Liver (tissue), 9 donors: Measurements from ENCODE around the gene OR2AK2. TPM values are rescaled to one million over a fixed set of nuclear protein-coding genes. Genes with fewer than 3 reads are reported as not detected.

Experiments used
- DNase-seq: peaks from one replicate; pipeline ENCODE4 v3.0.0-alpha.2; 2017; ENCODE audit warnings: low spot score
- H3K27ac ChIP-seq, 2 donors: one replicate each; pipeline ENCODE4 v1.7.0; 2013; ENCODE audit warnings: inconsistent platforms in 2 of 2, low read length in 2 of 2, control low read depth in 1 of 2, low read depth in 1 of 2, mild to moderate bottlenecking in 1 of 2
- H3K27me3 ChIP-seq, 4 donors: one replicate each; pipeline versions ENCODE4 v1.6.1 to v1.7.0; 2013; ENCODE audit warnings: low read length in 3 of 4, inconsistent platforms in 1 of 4, mild to moderate bottlenecking in 1 of 4, moderate library complexity in 1 of 4; ENCODE audit not compliant: control insufficient read depth in 4 of 4, insufficient read depth in 4 of 4
- H3K36me3 ChIP-seq, 4 donors: one replicate each; pipeline versions ENCODE4 v1.6.1 to v1.7.0; 2013; ENCODE audit warnings: low read length in 3 of 4, mild to moderate bottlenecking in 3 of 4, low read depth in 1 of 4, moderate library complexity in 1 of 4; ENCODE audit not compliant: control insufficient read depth in 4 of 4, insufficient read depth in 3 of 4
- H3K4me1 ChIP-seq, 4 donors: one replicate each; pipeline versions ENCODE4 v1.6.1 to v1.7.0; 2013; ENCODE audit warnings: low read length in 3 of 4, mild to moderate bottlenecking in 3 of 4, moderate library complexity in 1 of 4; ENCODE audit not compliant: control insufficient read depth in 4 of 4, insufficient read depth in 4 of 4
- H3K4me3 ChIP-seq, 3 donors: one replicate each; pipeline versions ENCODE4 v1.6.1 to v1.7.0; 2013; ENCODE audit warnings: low read length in 3 of 3, control low read depth in 1 of 3, low read depth in 1 of 3, mild to moderate bottlenecking in 1 of 3
- H3K9ac ChIP-seq, 2 donors: one replicate each; pipeline ENCODE4 v1.7.0; 2013; ENCODE audit warnings: low read length in 2 of 2, mild to moderate bottlenecking in 2 of 2, moderate library complexity in 2 of 2, control low read depth in 1 of 2, low read depth in 1 of 2
- H3K9me3 ChIP-seq, 4 donors: one replicate each; pipeline versions ENCODE4 v1.6.1 to v1.7.0; 2013; ENCODE audit warnings: low read length in 3 of 4; ENCODE audit not compliant: control insufficient read depth in 4 of 4
- ATF3 ChIP-seq: IDR thresholded peaks from 2 replicates; pipeline ENCODE4 v1.6.1; 2016; ENCODE audit warnings: antibody characterized with exemption
- CTCF ChIP-seq: fragments of 150-350 bp; IDR thresholded peaks from 2 replicates; pipeline ENCODE4 v1.5.1; 2017; ENCODE audit warnings: improper control_type of control experiment, low read depth, low read length; ENCODE audit not compliant: missing input control
- EGR1 ChIP-seq, 2 donors: IDR thresholded peaks; 2 replicates each; pipeline ENCODE4 v1.6.1; 2016 to 2018; ENCODE audit warnings: antibody characterized with exemption in 2 of 2, low read depth in 2 of 2
- FOXA1 ChIP-seq: IDR thresholded peaks from 2 replicates; pipeline ENCODE4 v1.6.1; 2016; ENCODE audit warnings: antibody characterized with exemption
- FOXA2 ChIP-seq: IDR thresholded peaks from 2 replicates; pipeline ENCODE4 v1.6.1; 2016; ENCODE audit warnings: antibody characterized with exemption
- GABPA ChIP-seq, 2 donors: IDR thresholded peaks in 1 of 2; conservative IDR thresholded peaks in 1 of 2; 2 replicates each; pipeline ENCODE4 v1.6.1; 2016; ENCODE audit warnings: antibody characterized with exemption in 2 of 2, mild to moderate bottlenecking in 1 of 2, moderate library complexity in 1 of 2
- HNF4A ChIP-seq, 2 donors: conservative IDR thresholded peaks; 2 replicates each; pipeline ENCODE4 v1.6.1; 2016; ENCODE audit warnings: antibody characterized with exemption in 2 of 2, mild to moderate bottlenecking in 2 of 2
- HNF4G ChIP-seq: IDR thresholded peaks from 2 replicates; pipeline ENCODE4 v1.6.1; 2016; ENCODE audit warnings: antibody characterized with exemption
- JUND ChIP-seq, 2 donors: IDR thresholded peaks; 2 replicates each; pipeline ENCODE4 v1.6.1; 2016; ENCODE audit warnings: antibody characterized with exemption in 2 of 2
- NR2F2 ChIP-seq: IDR thresholded peaks from 2 replicates; pipeline ENCODE4 v1.6.1; 2016; ENCODE audit warnings: antibody characterized with exemption
- RAD21 ChIP-seq, 2 donors: IDR thresholded peaks; 2 replicates each; pipeline ENCODE4 v1.6.1; 2016; ENCODE audit warnings: antibody characterized with exemption in 2 of 2, mild to moderate bottlenecking in 2 of 2
- RXRA ChIP-seq, 2 donors: IDR thresholded peaks; 2 replicates each; pipeline ENCODE4 v1.6.1; 2017 to 2018; ENCODE audit warnings: antibody characterized with exemption in 2 of 2, mild to moderate bottlenecking in 1 of 2
- TAF1 ChIP-seq: conservative IDR thresholded peaks from 2 replicates; pipeline ENCODE4 v1.6.1; 2016; ENCODE audit warnings: antibody characterized with exemption, mild to moderate bottlenecking
- YY1 ChIP-seq: IDR thresholded peaks from 2 replicates; pipeline ENCODE4 v1.6.1; 2016; ENCODE audit warnings: antibody characterized with exemption, mild to moderate bottlenecking
- WGBS: extraction: QIAGEN DNeasy Blood & Tissue Kit; methylation state at CpG from one replicate; pipeline ENCODE4 v1.1.7; 2013; 5-methylcytosine and 5-hydroxymethylcytosine counted together
- polyA plus RNA-seq, 2 donors: library from polyadenylated mRNA; stranded (reverse) in 1 of 2; unstranded in 1 of 2; fragments of 200-250 nt in 1 of 2; fragments of >200 nt in 1 of 2; fragmentation: Nextera tagmentation in 1 of 2; extraction: Ambion mirVana in 1 of 2; gene quantifications; one replicate each; pipeline versions ENCODE4 v1.2.1 to v1.2.3, GENCODE V29; 2013 to 2015
- total RNA-seq, 2 donors: library from RNA; depleted of rRNA; stranded (reverse); fragments of >200 nt; gene quantifications; one replicate each; pipeline ENCODE4 v1.2.3, GENCODE V29; 2014
- TF ChIP-seq, protein P1 (sequence below): IDR thresholded peaks from 2 replicates; pipeline ENCODE4 v1.6.1; 2016; ENCODE audit warnings: antibody characterized with exemption
- TF ChIP-seq, protein P2 (sequence below): IDR thresholded peaks from 2 replicates; pipeline ENCODE4 v1.6.1; 2016; ENCODE audit warnings: antibody characterized with exemption
- TF ChIP-seq, protein P3 (sequence below): IDR thresholded peaks from 2 replicates; pipeline ENCODE4 v1.6.1; 2016; ENCODE audit warnings: antibody characterized with exemption, mild to moderate bottlenecking
- donor health status: healthy.
- donor health status: healthy.
- donor health status: healthy.
- donor health status: healthy.
- donor health status: healthy.

OR2AK2 gene
- total and polyA plus RNA-seq, 4 donors: not detected

DNA sequence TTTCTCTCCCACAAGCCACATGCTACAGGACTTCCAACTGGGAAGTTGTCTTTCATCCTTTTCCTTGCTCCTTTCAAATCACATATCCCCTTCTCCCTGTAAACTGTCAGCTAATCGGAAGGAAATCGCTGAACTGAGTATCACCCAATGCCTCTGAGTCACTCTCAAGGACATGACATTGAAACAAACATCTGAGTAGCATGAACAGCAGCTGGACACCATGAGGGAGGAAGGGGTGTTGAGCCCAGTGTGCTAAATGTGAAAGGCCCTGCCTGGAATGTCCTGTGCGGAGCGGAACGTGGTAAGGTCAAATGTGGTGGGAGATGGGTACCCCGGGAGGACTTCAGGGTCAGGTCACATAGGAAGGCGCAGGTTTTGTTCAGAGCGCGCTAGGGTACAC lies 40.2 kb upstream of the OR2AK2 start, which contains the start of gene OR2AJ1:
TSS of gene OR2AJ1 (plus strand) at position 22 of the 400 bp plus-strand sequence. CDS start 8,880 bp downstream, outside the sequence.
- Histone ChIP-seq H3K27ac (no peak within 1 kb of the TSS), H3K4me3 (no peak within 1 kb of the TSS), H3K9me3 (no peaks in the 10 kb centered on the region), H3K27me3 (no peaks in the 10 kb centered on the region), H3K36me3 (no peaks in the 10 kb centered on the region), H3K4me1 (no peaks in the 10 kb centered on the region), H3K9ac (no peak within 1 kb of the TSS)
- WGBS: 88% methylated on average over 9 of the region's 9 CpGs
- no peak for DNase-seq
- TF ChIP-seq FOXA1: no peak
- no peak for TF ChIP-seq CTCF
- TF ChIP-seq ATF3: no peak
- TF ChIP-seq, protein P1, sequence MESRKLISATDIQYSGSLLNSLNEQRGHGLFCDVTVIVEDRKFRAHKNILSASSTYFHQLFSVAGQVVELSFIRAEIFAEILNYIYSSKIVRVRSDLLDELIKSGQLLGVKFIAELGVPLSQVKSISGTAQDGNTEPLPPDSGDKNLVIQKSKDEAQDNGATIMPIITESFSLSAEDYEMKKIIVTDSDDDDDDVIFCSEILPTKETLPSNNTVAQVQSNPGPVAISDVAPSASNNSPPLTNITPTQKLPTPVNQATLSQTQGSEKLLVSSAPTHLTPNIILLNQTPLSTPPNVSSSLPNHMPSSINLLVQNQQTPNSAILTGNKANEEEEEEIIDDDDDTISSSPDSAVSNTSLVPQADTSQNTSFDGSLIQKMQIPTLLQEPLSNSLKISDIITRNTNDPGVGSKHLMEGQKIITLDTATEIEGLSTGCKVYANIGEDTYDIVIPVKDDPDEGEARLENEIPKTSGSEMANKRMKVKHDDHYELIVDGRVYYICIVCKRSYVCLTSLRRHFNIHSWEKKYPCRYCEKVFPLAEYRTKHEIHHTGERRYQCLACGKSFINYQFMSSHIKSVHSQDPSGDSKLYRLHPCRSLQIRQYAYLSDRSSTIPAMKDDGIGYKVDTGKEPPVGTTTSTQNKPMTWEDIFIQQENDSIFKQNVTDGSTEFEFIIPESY: no peak
- TF ChIP-seq HNF4G: no peak
- no peak for TF ChIP-seq YY1
- no peak for TF ChIP-seq FOXA2
- TF ChIP-seq GABPA (IDR thresholded peaks at IDR 0.05 in 1 of 2, conservative IDR thresholded peaks at IDR 0.05 in 1 of 2): no peak
- TF ChIP-seq, protein P2, sequence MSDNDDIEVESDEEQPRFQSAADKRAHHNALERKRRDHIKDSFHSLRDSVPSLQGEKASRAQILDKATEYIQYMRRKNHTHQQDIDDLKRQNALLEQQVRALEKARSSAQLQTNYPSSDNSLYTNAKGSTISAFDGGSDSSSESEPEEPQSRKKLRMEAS: no peak
- TF ChIP-seq, protein P3, sequence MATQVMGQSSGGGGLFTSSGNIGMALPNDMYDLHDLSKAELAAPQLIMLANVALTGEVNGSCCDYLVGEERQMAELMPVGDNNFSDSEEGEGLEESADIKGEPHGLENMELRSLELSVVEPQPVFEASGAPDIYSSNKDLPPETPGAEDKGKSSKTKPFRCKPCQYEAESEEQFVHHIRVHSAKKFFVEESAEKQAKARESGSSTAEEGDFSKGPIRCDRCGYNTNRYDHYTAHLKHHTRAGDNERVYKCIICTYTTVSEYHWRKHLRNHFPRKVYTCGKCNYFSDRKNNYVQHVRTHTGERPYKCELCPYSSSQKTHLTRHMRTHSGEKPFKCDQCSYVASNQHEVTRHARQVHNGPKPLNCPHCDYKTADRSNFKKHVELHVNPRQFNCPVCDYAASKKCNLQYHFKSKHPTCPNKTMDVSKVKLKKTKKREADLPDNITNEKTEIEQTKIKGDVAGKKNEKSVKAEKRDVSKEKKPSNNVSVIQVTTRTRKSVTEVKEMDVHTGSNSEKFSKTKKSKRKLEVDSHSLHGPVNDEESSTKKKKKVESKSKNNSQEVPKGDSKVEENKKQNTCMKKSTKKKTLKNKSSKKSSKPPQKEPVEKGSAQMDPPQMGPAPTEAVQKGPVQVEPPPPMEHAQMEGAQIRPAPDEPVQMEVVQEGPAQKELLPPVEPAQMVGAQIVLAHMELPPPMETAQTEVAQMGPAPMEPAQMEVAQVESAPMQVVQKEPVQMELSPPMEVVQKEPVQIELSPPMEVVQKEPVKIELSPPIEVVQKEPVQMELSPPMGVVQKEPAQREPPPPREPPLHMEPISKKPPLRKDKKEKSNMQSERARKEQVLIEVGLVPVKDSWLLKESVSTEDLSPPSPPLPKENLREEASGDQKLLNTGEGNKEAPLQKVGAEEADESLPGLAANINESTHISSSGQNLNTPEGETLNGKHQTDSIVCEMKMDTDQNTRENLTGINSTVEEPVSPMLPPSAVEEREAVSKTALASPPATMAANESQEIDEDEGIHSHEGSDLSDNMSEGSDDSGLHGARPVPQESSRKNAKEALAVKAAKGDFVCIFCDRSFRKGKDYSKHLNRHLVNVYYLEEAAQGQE: no peak
- TF ChIP-seq NR2F2: no peak
- no peak for TF ChIP-seq EGR1 (IDR thresholded peaks at IDR 0.05; ENCODE audit: low read depth in 2 of 2)
- no peak for TF ChIP-seq HNF4A (conservative IDR thresholded peaks at IDR 0.05)
- TF ChIP-seq RXRA (IDR thresholded peaks at IDR 0.05): no peak
- TF ChIP-seq TAF1: no peak
- no peak for TF ChIP-seq JUND (IDR thresholded peaks at IDR 0.05)
- no peak for TF ChIP-seq RAD21 (IDR thresholded peaks at IDR 0.05)
